ENCODE results near the gene HMGN1. TPM values are rescaled to one million over a fixed set of nuclear protein-coding genes. Genes with fewer than 3 reads are reported as not detected.
A peak's percentile ranks its signal among the peaks of the same experiment; 100 is the strongest.

The HMGN1 gene
- total and polyA plus RNA-seq, 7 experiments from 2014 or later = 198 to 310 (median 262) TPM

- peak overlapping the region; percentile 79 for H3K4me3 ChIP-seq (ENCODE audit: low read length)
- H3K36me3 ChIP-seq (ENCODE audit: control insufficient read depth in 2 of 3, insufficient read depth in 3 of 3, low read length in 3 of 3) = peaks cover 5 to 10% (median 7%) of the 10 kb centered on the region in 3 experiments
- ATAC-seq (peak; percentile 91), DNase-seq (peak; percentile 91 to 98 (median 97))
- intact Hi-C loops (cut with micrococcal nuclease) = loop anchor here (1.0 to 5.0 kb wide), 8 partner anchors 31 to 582 kb away; partner anchors contain the start of genes PSMG1 (in 2 of the 2) and LCA5L (in 1 of the 2)
- H3K27me3 ChIP-seq (ENCODE audit: control insufficient read depth in 2 of 2, insufficient read depth in 2 of 2, low read length in 2 of 2) = no peaks in the 10 kb centered on the region
- Mint-ChIP-seq H3K36me3 (peaks cover 5 to 23% (median 22%) of the 10 kb centered on the region in 5 donors), H3K4me1 (peaks cover 30 to 49% (median 37%) of the 10 kb centered on the region in 7 donors), H3K27me3 (peaks cover 0 to 16% (median 0%) of the 10 kb centered on the region in 5 donors), H3K9me3 (peaks cover 0 to 3% (median 0%) of the 10 kb centered on the region in 11 donors), H3K27ac (peak overlapping the region; percentile 94 to 100 (median 99)), H3K4me3 (peak overlapping the region; percentile 88 to 99 (median 96))
- peak overlapping the region; percentile 87 for H3K27ac ChIP-seq (ENCODE audit: low read depth, low read length)
- H3K4me1 ChIP-seq (ENCODE audit: control insufficient read depth in 2 of 2, insufficient read depth in 2 of 2, low read length in 2 of 2) = peaks cover 20 to 25% of the 10 kb centered on the region in 2 donors
- no peaks in the 10 kb centered on the region for H3K9me3 ChIP-seq (ENCODE audit: control insufficient read depth in 2 of 3, low read length in 3 of 3)
- CTCF ChIA-PET = interaction anchor here (0.6 to 0.7 kb wide), 3 partner anchors 12 to 1797 kb away, joined by 3 to 6 read pairs (median 4); no protein-coding TSS in a partner anchor
- POLR2A ChIA-PET = interaction anchor here (0.7 to 7.6 kb wide), 12 partner anchors 8 to 1785 kb away, joined by 3 to 139 read pairs (median 4); partner anchors contain the start of gene BRWD1
Observed at GRCh38 chr21:39349211-39350093, 564 bp upstream of the HMGN1 start.

- H3K27me3 ChIP-seq (ENCODE audit: control insufficient read depth in 2 of 2, insufficient read depth in 2 of 2, low read length in 2 of 2) = no peaks in the 10 kb centered on the region
- H3K4me1 Mint-ChIP-seq = peaks cover 30 to 57% (median 41%) of the 10 kb centered on the region in 7 donors
- ATAC-seq (no peak), DNase-seq (peak in 1 of 9 donors; percentile 9)
- intact Hi-C loops (cut with micrococcal nuclease) = loop anchor here in 1 of 2 donors (5.0 kb wide), 1 partner anchor 51 kb away; no protein-coding TSS in a partner anchor
- H3K27me3 Mint-ChIP-seq = peaks cover 0 to 8% (median 0%) of the 10 kb centered on the region in 5 donors
- peaks cover 0 to 3% (median 0%) of the 10 kb centered on the region in 11 donors for H3K9me3 Mint-ChIP-seq
- peaks cover 5 to 22% (median 12%) of the 10 kb centered on the region in 3 experiments for H3K36me3 ChIP-seq (ENCODE audit: control insufficient read depth in 2 of 3, insufficient read depth in 3 of 3, low read length in 3 of 3)
- H3K36me3 Mint-ChIP-seq = peaks cover 10 to 32% (median 31%) of the 10 kb centered on the region in 5 donors
- peak overlapping the region; percentile 82 to 96 (median 93) for H3K27ac Mint-ChIP-seq
- ChIA-PET CTCF (interaction anchor here (1.0 to 1.2 kb wide), 3 partner anchors 9 to 40 kb away, joined by 3 to 5 read pairs (median 3); partner anchors contain the start of gene BRWD1), POLR2A (interaction anchor here (0.7 to 7.6 kb wide), 9 partner anchors 16 to 164 kb away, joined by 4 to 139 read pairs (median 6); partner anchors contain the start of genes BRWD1 and PSMG1)
- H3K4me1 ChIP-seq (ENCODE audit: control insufficient read depth in 2 of 2, insufficient read depth in 2 of 2, low read length in 2 of 2) = peaks cover 20 to 25% of the 10 kb centered on the region in 2 donors
- peak overlapping the region; percentile 84 to 94 (median 91) for H3K4me3 Mint-ChIP-seq
- H3K4me3 ChIP-seq (ENCODE audit: low read length) = peak overlapping the region; percentile 87
- H3K27ac ChIP-seq (ENCODE audit: low read depth, low read length) = peak overlapping the region; percentile 78
- no peaks in the 10 kb centered on the region for H3K9me3 ChIP-seq (ENCODE audit: control insufficient read depth in 2 of 3, low read length in 3 of 3)
Observed at GRCh38 chr21:39348040-39348354, 891 bp downstream of the HMGN1 start.

- Histone ChIP-seq H3K9me3 (ENCODE audit: control insufficient read depth in 2 of 3, low read length in 3 of 3) (no peaks in the 10 kb centered on the region), H3K4me1 (ENCODE audit: control insufficient read depth in 2 of 2, insufficient read depth in 2 of 2, low read length in 2 of 2) (peaks cover 20 to 25% of the 10 kb centered on the region in 2 donors), H3K27ac (ENCODE audit: low read depth, low read length) (peak overlapping the region; percentile 78), H3K4me3 (ENCODE audit: low read length) (peak overlapping the region; percentile 87), H3K36me3 (ENCODE audit: control insufficient read depth in 2 of 3, insufficient read depth in 3 of 3, low read length in 3 of 3) (peaks cover 5 to 23% (median 12%) of the 10 kb centered on the region in 3 experiments), H3K27me3 (ENCODE audit: control insufficient read depth in 2 of 2, insufficient read depth in 2 of 2, low read length in 2 of 2) (no peaks in the 10 kb centered on the region)
- POLR2A ChIA-PET = interaction anchor here (0.7 to 7.6 kb wide), 8 partner anchors 16 to 164 kb away, joined by 3 to 139 read pairs (median 4); partner anchors contain the start of genes BRWD1 and PSMG1
- intact Hi-C loops (cut with micrococcal nuclease) = loop anchor here in 1 of 2 donors (5.0 kb wide), 1 partner anchor 50 kb away; no protein-coding TSS in a partner anchor
- Mint-ChIP-seq H3K4me3 (peak overlapping the region; percentile 84 to 94 (median 91)), H3K27ac (peak overlapping the region; percentile 80 to 96 (median 93)), H3K4me1 (peaks cover 30 to 57% (median 41%) of the 10 kb centered on the region in 7 donors), H3K27me3 (peaks cover 0 to 6% (median 0%) of the 10 kb centered on the region in 5 donors), H3K9me3 (peaks cover 0 to 3% (median 0%) of the 10 kb centered on the region in 11 donors), H3K36me3 (peaks cover 10 to 33% (median 31%) of the 10 kb centered on the region in 5 donors)
- ATAC-seq (no peak), DNase-seq (no peak)
- CTCF ChIA-PET = interaction anchor here (0.6 to 1.6 kb wide), 4 partner anchors 9 to 94 kb away, joined by 3 to 6 read pairs (median 3); partner anchors contain the start of gene BRWD1
Observed at GRCh38 chr21:39347537-39347936, 1.4 kb downstream of the HMGN1 start.

- peaks cover 20 to 25% of the 10 kb centered on the region in 2 donors for H3K4me1 ChIP-seq (ENCODE audit: control insufficient read depth in 2 of 2, insufficient read depth in 2 of 2, low read length in 2 of 2)
- Mint-ChIP-seq H3K36me3 (peaks cover 12 to 37% (median 33%) of the 10 kb centered on the region in 5 donors), H3K27ac (peak overlapping the region; percentile 22 to 86 (median 80)), H3K4me3 (peak overlapping the region; percentile 54 to 93 (median 80)), H3K4me1 (peaks cover 30 to 57% (median 41%) of the 10 kb centered on the region in 7 donors), H3K9me3 (peaks cover 0 to 3% (median 0%) of the 10 kb centered on the region in 11 donors), H3K27me3 (peaks cover 0 to 3% (median 0%) of the 10 kb centered on the region in 5 donors)
- H3K36me3 ChIP-seq (ENCODE audit: control insufficient read depth in 2 of 3, insufficient read depth in 3 of 3, low read length in 3 of 3) = peaks cover 5 to 25% (median 12%) of the 10 kb centered on the region in 3 experiments
- H3K4me3 ChIP-seq (ENCODE audit: low read length) = peak overlapping the region; percentile 1
- H3K27me3 ChIP-seq (ENCODE audit: control insufficient read depth in 2 of 2, insufficient read depth in 2 of 2, low read length in 2 of 2) = no peaks in the 10 kb centered on the region
- ChIA-PET CTCF (interaction anchor here (0.6 to 1.6 kb wide), 4 partner anchors 8 to 578 kb away, joined by 3 to 6 read pairs (median 4); no protein-coding TSS in a partner anchor), POLR2A (interaction anchor here (0.6 to 7.6 kb wide), 7 partner anchors 15 to 163 kb away, joined by 3 to 139 read pairs (median 4); partner anchors contain the start of genes BRWD1 and PSMG1)
- DNase-seq (no peak), ATAC-seq (no peak)
- peak overlapping the region; percentile 78 for H3K27ac ChIP-seq (ENCODE audit: low read depth, low read length)
- intact Hi-C loops (cut with micrococcal nuclease) = loop anchor here in 1 of 2 donors (5.0 kb wide), 1 partner anchor 50 kb away; no protein-coding TSS in a partner anchor
- H3K9me3 ChIP-seq (ENCODE audit: control insufficient read depth in 2 of 3, low read length in 3 of 3) = no peaks in the 10 kb centered on the region
Observed at GRCh38 chr21:39346671-39347331, 2.1 kb downstream of the HMGN1 start.

- intact Hi-C loops (cut with micrococcal nuclease) = loop anchor here in 1 of 2 donors (5.0 kb wide), 1 partner anchor 49 kb away; no protein-coding TSS in a partner anchor
- no peaks in the 10 kb centered on the region for H3K9me3 ChIP-seq (ENCODE audit: control insufficient read depth in 2 of 3, low read length in 3 of 3)
- H3K4me1 Mint-ChIP-seq = peaks cover 30 to 57% (median 41%) of the 10 kb centered on the region in 7 donors
- no peak for DNase-seq
- ChIA-PET POLR2A (interaction anchor here (0.6 to 7.6 kb wide), 3 partner anchors 15 to 41 kb away, joined by 3 to 139 read pairs (median 3); partner anchors contain the start of gene BRWD1), CTCF (interaction anchor here (1.6 kb wide), 1 partner anchor 41 kb away, joined by 6 read pairs; no protein-coding TSS in a partner anchor)
- peaks cover 16 to 42% (median 33%) of the 10 kb centered on the region in 5 donors for H3K36me3 Mint-ChIP-seq
- ATAC-seq = no peak
- H3K27ac ChIP-seq (ENCODE audit: low read depth, low read length) = peak overlapping the region; percentile 78
- peak overlapping the region in 7 of 9 donors; percentile 34 to 86 (median 80) for H3K27ac Mint-ChIP-seq
- peaks cover 0 to under 1% (median 0%) of the 10 kb centered on the region in 5 donors for H3K27me3 Mint-ChIP-seq
- H3K36me3 ChIP-seq (ENCODE audit: control insufficient read depth in 2 of 3, insufficient read depth in 3 of 3, low read length in 3 of 3) = peaks cover 5 to 31% (median 12%) of the 10 kb centered on the region in 3 experiments
- peaks cover 0 to 2% (median 0%) of the 10 kb centered on the region in 11 donors for H3K9me3 Mint-ChIP-seq
- H3K27me3 ChIP-seq (ENCODE audit: control insufficient read depth in 2 of 2, insufficient read depth in 2 of 2, low read length in 2 of 2) = no peaks in the 10 kb centered on the region
- peaks cover 20 to 25% of the 10 kb centered on the region in 2 donors for H3K4me1 ChIP-seq (ENCODE audit: control insufficient read depth in 2 of 2, insufficient read depth in 2 of 2, low read length in 2 of 2)
- H3K4me3 ChIP-seq (ENCODE audit: low read length) = no peak overlapping the region
- H3K4me3 Mint-ChIP-seq = peak overlapping the region in 9 of 10 donors; percentile 54 to 93 (median 78)
Observed at GRCh38 chr21:39346206-39346605, 2.7 kb downstream of the HMGN1 start.

Measured in naive thymus-derived CD4-positive, alpha-beta T cell (primary cell).